Measurements from ENCODE around the gene ITGA2B. TPM values are rescaled to one million over a fixed set of nuclear protein-coding genes. Genes with fewer than 3 reads are reported as not detected.

The ITGA2B gene
- total and polyA plus RNA-seq, 2 experiments from 2014 or later, result 13.3 to 13.9 TPM

DNA sequence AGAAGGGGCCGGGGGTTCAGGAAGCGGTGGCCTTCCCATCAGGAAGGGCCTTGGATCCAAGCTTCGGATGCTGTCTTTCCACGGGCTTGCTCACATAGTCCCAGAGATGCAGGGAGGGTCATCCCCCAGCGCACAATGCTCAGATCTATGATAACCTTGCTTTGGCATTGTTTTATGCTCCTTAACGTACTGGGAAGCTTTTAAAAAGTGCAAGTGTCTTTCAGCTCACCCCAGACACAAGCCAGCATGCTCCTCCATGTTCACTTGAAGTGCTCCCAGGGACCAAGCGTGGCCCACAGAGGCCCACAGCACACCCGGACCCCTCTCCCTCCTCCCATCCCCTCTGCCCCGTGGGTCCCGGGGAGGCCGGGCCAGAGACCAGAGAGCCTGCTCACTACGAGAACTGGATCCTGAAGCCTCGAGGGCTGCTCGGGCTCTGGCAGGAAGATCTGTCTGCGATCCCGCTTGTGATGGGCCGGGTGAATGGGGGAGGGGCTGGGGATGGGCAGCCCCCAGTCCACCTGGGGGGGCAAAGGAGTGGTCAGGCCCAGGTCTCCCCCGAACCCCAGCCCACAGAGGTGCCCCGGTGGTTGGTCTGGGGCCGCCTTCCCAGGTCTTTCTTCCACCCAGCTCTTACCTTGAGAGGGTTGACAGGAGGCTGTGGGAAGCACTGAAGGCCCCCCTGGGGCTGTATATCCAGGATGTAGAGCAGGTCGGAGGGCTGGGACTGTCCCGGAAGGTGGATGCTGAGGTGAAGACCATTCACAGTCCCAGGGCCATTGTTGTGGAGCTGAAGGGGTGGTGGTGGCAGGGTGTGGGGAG, 14.0 kb downstream of the ITGA2B start:
- peaks cover 22% of the 10 kb centered on the region for H3K4me1 Mint-ChIP-seq
- no peaks in the 10 kb centered on the region; the same call in 2 of the 3 replicates for H3K9me3 Mint-ChIP-seq
- DNase-seq (ENCODE audit: low spot score), result peak; percentile 60
- peak overlapping the region; percentile 49; the same call in 2 of the 3 replicates for H3K4me3 Mint-ChIP-seq
- H3K27me3 ChIP-seq (ENCODE audit: insufficient read depth), result 0 out of 2 replicates have a peak, but pooled peaks cover 5% of the 10 kb centered on the region
- no peak overlapping the region for H3K27ac Mint-ChIP-seq
- peaks cover 18% of the 10 kb centered on the region for H3K27me3 Mint-ChIP-seq (ENCODE audit: insufficient read depth, low read depth, poor library complexity)
- H3K27ac ChIP-seq (ENCODE audit: low read depth), result no peak overlapping the region
- H3K4me1 ChIP-seq (ENCODE audit: insufficient read depth), result peaks cover 16% of the 10 kb centered on the region
- H3K79me2 ChIP-seq (replicated peaks; ENCODE audit: insufficient read depth), result no peaks in the 10 kb centered on the region
- peak overlapping the region; percentile 80 for H3K4me2 ChIP-seq
- TF ChIP-seq, protein P1, sequence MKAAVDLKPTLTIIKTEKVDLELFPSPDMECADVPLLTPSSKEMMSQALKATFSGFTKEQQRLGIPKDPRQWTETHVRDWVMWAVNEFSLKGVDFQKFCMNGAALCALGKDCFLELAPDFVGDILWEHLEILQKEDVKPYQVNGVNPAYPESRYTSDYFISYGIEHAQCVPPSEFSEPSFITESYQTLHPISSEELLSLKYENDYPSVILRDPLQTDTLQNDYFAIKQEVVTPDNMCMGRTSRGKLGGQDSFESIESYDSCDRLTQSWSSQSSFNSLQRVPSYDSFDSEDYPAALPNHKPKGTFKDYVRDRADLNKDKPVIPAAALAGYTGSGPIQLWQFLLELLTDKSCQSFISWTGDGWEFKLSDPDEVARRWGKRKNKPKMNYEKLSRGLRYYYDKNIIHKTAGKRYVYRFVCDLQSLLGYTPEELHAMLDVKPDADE (IDR thresholded peaks at IDR 0.05), result no peak; the same call in 1 of the 2 replicates
- TF ChIP-seq ZNF114 (CRISPR knock-in tag; IDR thresholded peaks at IDR 0.05) (no peak), EZH2 (IDR thresholded peaks at IDR 0.05; ENCODE audit: low read depth, unreplicated experiment) (no peak), JUNB (IDR thresholded peaks at IDR 0.05; ENCODE audit: unreplicated experiment) (no peak), ZNF331 (CRISPR knock-in tag; IDR thresholded peaks at IDR 0.05; ENCODE audit: low read depth) (no peak), CREB1 (CRISPR knock-in tag; IDR thresholded peaks at IDR 0.05; ENCODE audit: low read depth) (no peak)
- TF ChIP-seq, protein P2, sequence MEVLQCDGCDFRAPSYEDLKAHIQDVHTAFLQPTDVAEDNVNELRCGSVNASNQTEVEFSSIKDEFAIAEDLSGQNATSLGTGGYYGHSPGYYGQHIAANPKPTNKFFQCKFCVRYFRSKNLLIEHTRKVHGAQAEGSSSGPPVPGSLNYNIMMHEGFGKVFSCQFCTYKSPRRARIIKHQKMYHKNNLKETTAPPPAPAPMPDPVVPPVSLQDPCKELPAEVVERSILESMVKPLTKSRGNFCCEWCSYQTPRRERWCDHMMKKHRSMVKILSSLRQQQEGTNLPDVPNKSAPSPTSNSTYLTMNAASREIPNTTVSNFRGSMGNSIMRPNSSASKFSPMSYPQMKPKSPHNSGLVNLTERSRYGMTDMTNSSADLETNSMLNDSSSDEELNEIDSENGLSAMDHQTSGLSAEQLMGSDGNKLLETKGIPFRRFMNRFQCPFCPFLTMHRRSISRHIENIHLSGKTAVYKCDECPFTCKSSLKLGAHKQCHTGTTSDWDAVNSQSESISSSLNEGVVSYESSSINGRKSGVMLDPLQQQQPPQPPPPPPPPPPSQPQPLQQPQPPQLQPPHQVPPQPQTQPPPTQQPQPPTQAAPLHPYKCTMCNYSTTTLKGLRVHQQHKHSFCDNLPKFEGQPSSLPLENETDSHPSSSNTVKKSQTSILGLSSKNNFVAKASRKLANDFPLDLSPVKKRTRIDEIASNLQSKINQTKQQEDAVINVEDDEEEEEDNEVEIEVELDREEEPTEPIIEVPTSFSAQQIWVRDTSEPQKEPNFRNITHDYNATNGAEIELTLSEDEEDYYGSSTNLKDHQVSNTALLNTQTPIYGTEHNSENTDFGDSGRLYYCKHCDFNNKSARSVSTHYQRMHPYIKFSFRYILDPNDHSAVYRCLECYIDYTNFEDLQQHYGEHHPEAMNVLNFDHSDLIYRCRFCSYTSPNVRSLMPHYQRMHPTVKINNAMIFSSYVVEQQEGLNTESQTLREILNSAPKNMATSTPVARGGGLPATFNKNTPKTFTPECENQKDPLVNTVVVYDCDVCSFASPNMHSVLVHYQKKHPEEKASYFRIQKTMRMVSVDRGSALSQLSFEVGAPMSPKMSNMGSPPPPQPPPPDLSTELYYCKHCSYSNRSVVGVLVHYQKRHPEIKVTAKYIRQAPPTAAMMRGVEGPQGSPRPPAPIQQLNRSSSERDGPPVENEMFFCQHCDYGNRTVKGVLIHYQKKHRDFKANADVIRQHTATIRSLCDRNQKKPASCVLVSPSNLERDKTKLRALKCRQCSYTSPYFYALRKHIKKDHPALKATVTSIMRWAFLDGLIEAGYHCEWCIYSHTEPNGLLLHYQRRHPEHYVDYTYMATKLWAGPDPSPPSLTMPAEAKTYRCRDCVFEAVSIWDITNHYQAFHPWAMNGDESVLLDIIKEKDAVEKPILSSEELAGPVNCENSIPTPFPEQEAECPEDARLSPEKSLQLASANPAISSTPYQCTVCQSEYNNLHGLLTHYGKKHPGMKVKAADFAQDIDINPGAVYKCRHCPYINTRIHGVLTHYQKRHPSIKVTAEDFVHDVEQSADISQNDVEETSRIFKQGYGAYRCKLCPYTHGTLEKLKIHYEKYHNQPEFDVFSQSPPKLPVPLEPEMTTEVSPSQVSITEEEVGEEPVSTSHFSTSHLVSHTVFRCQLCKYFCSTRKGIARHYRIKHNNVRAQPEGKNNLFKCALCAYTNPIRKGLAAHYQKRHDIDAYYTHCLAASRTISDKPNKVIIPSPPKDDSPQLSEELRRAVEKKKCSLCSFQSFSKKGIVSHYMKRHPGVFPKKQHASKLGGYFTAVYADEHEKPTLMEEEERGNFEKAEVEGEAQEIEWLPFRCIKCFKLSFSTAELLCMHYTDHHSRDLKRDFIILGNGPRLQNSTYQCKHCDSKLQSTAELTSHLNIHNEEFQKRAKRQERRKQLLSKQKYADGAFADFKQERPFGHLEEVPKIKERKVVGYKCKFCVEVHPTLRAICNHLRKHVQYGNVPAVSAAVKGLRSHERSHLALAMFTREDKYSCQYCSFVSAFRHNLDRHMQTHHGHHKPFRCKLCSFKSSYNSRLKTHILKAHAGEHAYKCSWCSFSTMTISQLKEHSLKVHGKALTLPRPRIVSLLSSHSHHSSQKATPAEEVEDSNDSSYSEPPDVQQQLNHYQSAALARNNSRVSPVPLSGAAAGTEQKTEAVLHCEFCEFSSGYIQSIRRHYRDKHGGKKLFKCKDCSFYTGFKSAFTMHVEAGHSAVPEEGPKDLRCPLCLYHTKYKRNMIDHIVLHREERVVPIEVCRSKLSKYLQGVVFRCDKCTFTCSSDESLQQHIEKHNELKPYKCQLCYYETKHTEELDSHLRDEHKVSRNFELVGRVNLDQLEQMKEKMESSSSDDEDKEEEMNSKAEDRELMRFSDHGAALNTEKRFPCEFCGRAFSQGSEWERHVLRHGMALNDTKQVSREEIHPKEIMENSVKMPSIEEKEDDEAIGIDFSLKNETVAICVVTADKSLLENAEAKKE (CRISPR knock-in tag; IDR thresholded peaks at IDR 0.05), result no peak
- TF ChIP-seq, protein P3, sequence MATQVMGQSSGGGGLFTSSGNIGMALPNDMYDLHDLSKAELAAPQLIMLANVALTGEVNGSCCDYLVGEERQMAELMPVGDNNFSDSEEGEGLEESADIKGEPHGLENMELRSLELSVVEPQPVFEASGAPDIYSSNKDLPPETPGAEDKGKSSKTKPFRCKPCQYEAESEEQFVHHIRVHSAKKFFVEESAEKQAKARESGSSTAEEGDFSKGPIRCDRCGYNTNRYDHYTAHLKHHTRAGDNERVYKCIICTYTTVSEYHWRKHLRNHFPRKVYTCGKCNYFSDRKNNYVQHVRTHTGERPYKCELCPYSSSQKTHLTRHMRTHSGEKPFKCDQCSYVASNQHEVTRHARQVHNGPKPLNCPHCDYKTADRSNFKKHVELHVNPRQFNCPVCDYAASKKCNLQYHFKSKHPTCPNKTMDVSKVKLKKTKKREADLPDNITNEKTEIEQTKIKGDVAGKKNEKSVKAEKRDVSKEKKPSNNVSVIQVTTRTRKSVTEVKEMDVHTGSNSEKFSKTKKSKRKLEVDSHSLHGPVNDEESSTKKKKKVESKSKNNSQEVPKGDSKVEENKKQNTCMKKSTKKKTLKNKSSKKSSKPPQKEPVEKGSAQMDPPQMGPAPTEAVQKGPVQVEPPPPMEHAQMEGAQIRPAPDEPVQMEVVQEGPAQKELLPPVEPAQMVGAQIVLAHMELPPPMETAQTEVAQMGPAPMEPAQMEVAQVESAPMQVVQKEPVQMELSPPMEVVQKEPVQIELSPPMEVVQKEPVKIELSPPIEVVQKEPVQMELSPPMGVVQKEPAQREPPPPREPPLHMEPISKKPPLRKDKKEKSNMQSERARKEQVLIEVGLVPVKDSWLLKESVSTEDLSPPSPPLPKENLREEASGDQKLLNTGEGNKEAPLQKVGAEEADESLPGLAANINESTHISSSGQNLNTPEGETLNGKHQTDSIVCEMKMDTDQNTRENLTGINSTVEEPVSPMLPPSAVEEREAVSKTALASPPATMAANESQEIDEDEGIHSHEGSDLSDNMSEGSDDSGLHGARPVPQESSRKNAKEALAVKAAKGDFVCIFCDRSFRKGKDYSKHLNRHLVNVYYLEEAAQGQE (IDR thresholded peaks at IDR 0.05; ENCODE audit: unreplicated experiment), result no peak
- TF ChIP-seq, protein P4, sequence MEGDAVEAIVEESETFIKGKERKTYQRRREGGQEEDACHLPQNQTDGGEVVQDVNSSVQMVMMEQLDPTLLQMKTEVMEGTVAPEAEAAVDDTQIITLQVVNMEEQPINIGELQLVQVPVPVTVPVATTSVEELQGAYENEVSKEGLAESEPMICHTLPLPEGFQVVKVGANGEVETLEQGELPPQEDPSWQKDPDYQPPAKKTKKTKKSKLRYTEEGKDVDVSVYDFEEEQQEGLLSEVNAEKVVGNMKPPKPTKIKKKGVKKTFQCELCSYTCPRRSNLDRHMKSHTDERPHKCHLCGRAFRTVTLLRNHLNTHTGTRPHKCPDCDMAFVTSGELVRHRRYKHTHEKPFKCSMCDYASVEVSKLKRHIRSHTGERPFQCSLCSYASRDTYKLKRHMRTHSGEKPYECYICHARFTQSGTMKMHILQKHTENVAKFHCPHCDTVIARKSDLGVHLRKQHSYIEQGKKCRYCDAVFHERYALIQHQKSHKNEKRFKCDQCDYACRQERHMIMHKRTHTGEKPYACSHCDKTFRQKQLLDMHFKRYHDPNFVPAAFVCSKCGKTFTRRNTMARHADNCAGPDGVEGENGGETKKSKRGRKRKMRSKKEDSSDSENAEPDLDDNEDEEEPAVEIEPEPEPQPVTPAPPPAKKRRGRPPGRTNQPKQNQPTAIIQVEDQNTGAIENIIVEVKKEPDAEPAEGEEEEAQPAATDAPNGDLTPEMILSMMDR (conservative IDR thresholded peaks at IDR 0.05; ENCODE audit: low read depth in 2 of 2), result no peak
- peak; percentile 34 for ATAC-seq
- peak overlapping the region; percentile 49 for H3K4me3 ChIP-seq
- H3K9me2 ChIP-seq (ENCODE audit: insufficient read depth), result no peaks in the 10 kb centered on the region
- no peaks in the 10 kb centered on the region for H4K20me1 ChIP-seq (replicated peaks; ENCODE audit: insufficient read depth)
- peaks cover 8% of the 10 kb centered on the region for H3F3A ChIP-seq (replicated peaks; ENCODE audit: low read depth)
- no peaks in the 10 kb centered on the region for H3K36me3 ChIP-seq (ENCODE audit: insufficient read depth)
- H3K36me3 Mint-ChIP-seq (ENCODE audit: low read depth), result peaks cover 3% of the 10 kb centered on the region; the same call in 1 of the 3 replicates
- H2AFZ ChIP-seq, result peak overlapping the region; percentile 84
